Measurements from ENCODE around the gene TTLL6.

The TTLL6 gene

GRCh38 chr17:48724251-48725003 lies 92.6 kb downstream of the TTLL6 start:
- Histone ChIP-seq H3K27me3 (ENCODE audit: low read depth, low read length) (peaks cover 2% of the 10 kb centered on the region; the same call in 1 of the 2 replicates), H3K4me1 (ENCODE audit: low read length) (peaks cover 10% of the 10 kb centered on the region), H3K27ac (ENCODE audit: low read length) (no peak overlapping the region), H4K20me1 (ENCODE audit: insufficient read depth, low read length) (no peaks in the 10 kb centered on the region), H3K79me2 (ENCODE audit: low read length) (no peaks in the 10 kb centered on the region), H3K36me3 (replicated peaks; ENCODE audit: low read depth, low read length) (no peaks in the 10 kb centered on the region), H3K9me3 (ENCODE audit: insufficient read depth, low read length) (no peaks in the 10 kb centered on the region), H3K4me2 (ENCODE audit: low read length) (peak overlapping the region; percentile 56), H2AFZ (ENCODE audit: low read depth, low read length) (peak overlapping the region; percentile 74; the same call in 1 of the 2 replicates), H3K9ac (ENCODE audit: low read length) (no peak overlapping the region), H3K4me3 (ENCODE audit: low read length) (peak overlapping the region; percentile 40; the same call in 1 of the 2 replicates)
- TF ChIP-seq CTCF (IDR thresholded peaks at IDR 0.05; ENCODE audit: low read depth, low read length) (peak; percentile 78), EZH2phosphoT487 (IDR thresholded peaks at IDR 0.05; ENCODE audit: low read depth) (no peak)

GRCh38 chr17:48723423-48724250 lies 93.4 kb downstream of the TTLL6 start:
- Histone ChIP-seq H3K9ac (ENCODE audit: low read length) (no peak overlapping the region), H3K27ac (ENCODE audit: low read length) (no peak overlapping the region), H3K27me3 (ENCODE audit: low read depth, low read length) (no peaks in the 10 kb centered on the region), H3K4me2 (ENCODE audit: low read length) (0 out of 2 replicates have a peak overlapping the region, but pooled peaks have one; percentile 56), H3K4me1 (ENCODE audit: low read length) (peaks cover 7% of the 10 kb centered on the region), H3K79me2 (ENCODE audit: low read length) (no peaks in the 10 kb centered on the region), H3K4me3 (ENCODE audit: low read length) (no peak overlapping the region), H3K9me3 (ENCODE audit: insufficient read depth, low read length) (no peaks in the 10 kb centered on the region), H2AFZ (ENCODE audit: low read depth, low read length) (no peak overlapping the region), H3K36me3 (replicated peaks; ENCODE audit: low read depth, low read length) (no peaks in the 10 kb centered on the region), H4K20me1 (ENCODE audit: insufficient read depth, low read length) (no peaks in the 10 kb centered on the region)
- no peak for TF ChIP-seq CTCF (IDR thresholded peaks at IDR 0.05; ENCODE audit: low read depth, low read length)
- TF ChIP-seq EZH2phosphoT487 (IDR thresholded peaks at IDR 0.05; ENCODE audit: low read depth), result no peak

- H3K9me3 ChIP-seq (ENCODE audit: insufficient read depth, low read length), result no peaks in the 10 kb centered on the region
- H3K36me3 ChIP-seq (replicated peaks; ENCODE audit: low read depth, low read length), result no peaks in the 10 kb centered on the region
- no peaks in the 10 kb centered on the region for H3K27me3 ChIP-seq (ENCODE audit: low read depth, low read length)
- H3K4me3 ChIP-seq (ENCODE audit: low read length), result no peak within 1 kb of the TSS
- H3K4me2 ChIP-seq (ENCODE audit: low read length), result peak within 1 kb of the TSS; percentile 56; the same call in 1 of the 2 replicates
- TF ChIP-seq EZH2phosphoT487 (IDR thresholded peaks at IDR 0.05; ENCODE audit: low read depth) (no peak), CTCF (IDR thresholded peaks at IDR 0.05; ENCODE audit: low read depth, low read length) (no peak)
- no peak within 1 kb of the TSS for H2AFZ ChIP-seq (ENCODE audit: low read depth, low read length)
- H3K4me1 ChIP-seq (ENCODE audit: low read length), result peaks cover 7% of the 10 kb centered on the region
- no peak within 1 kb of the TSS for H3K27ac ChIP-seq (ENCODE audit: low read length)
- H3K9ac ChIP-seq (ENCODE audit: low read length), result no peak within 1 kb of the TSS
- no peaks in the 10 kb centered on the region for H3K79me2 ChIP-seq (ENCODE audit: low read length)
- H4K20me1 ChIP-seq (ENCODE audit: insufficient read depth, low read length), result no peaks in the 10 kb centered on the region
Observed at GRCh38 chr17:48722915-48723422, 94.1 kb downstream of the TTLL6 start, which contains the start of gene PRAC2. Gene PRAC2 (plus strand): TSS chr17:48723185. CDS start chr17:48724411, 1,226 bp downstream.

All from OCI-LY3 (cell line).